Activated gamma-delta T cell treated with Interleukin-2 at 50 U/mL for 16 hours (primary cell): ENCODE measurements around the gene RER1.

Source experiments
- DNase-seq: peaks from one replicate; pipeline ENCODE4 v3.0.0-alpha.2; 2020

The RER1 gene

GRCh38 chr1:2376931-2377672 lies 14.5 kb upstream of the RER1 start:
- DNase-seq: no peak

- no peak for DNase-seq
Measured at GRCh38 chr1:2377751-2378440, 13.7 kb upstream of the RER1 start.

GRCh38 chr1:2378441-2378851 lies 13.2 kb upstream of the RER1 start:
- DNase-seq: no peak

GRCh38 chr1:2378956-2379732 lies 12.5 kb upstream of the RER1 start:
- no peak for DNase-seq

- no peak for DNase-seq
Measured at GRCh38 chr1:2379733-2380404, 11.8 kb upstream of the RER1 start.

GRCh38 chr1:2380816-2381591 lies 10.6 kb upstream of the RER1 start:
- DNase-seq: no peak

- DNase-seq: peak; percentile 74
Measured at GRCh38 chr1:2381741-2382620, 9.7 kb upstream of the RER1 start.

- no peak for DNase-seq
Measured at GRCh38 chr1:2382621-2383361, 8.8 kb upstream of the RER1 start.

- no peak for DNase-seq
Measured at GRCh38 chr1:2383576-2383975, 8.1 kb upstream of the RER1 start.

- no peak for DNase-seq
Measured at GRCh38 chr1:2384130-2384860, 7.3 kb upstream of the RER1 start.

GRCh38 chr1:2384941-2385481 lies 6.6 kb upstream of the RER1 start:
- DNase-seq: no peak

- no peak for DNase-seq
Measured at GRCh38 chr1:2385606-2386280, 5.9 kb upstream of the RER1 start.

- no peak for DNase-seq
Measured at GRCh38 chr1:2386636-2387611, 4.7 kb upstream of the RER1 start.

- DNase-seq: no peak
Measured at GRCh38 chr1:2388004-2388913, 3.4 kb upstream of the RER1 start.

GRCh38 chr1:2389644-2390043 lies 2.0 kb upstream of the RER1 start:
- DNase-seq: no peak

- no peak for DNase-seq
Measured at GRCh38 chr1:2391931-2392509, 379 bp downstream of the RER1 start.
